NCI-H1092 treated with DMSO at 0.1 percent for 48 hours (cell line): ENCODE measurements around the gene NACA.
"Not testable (repeated sequence)": the region's sequence is repeated elsewhere in the genome, so short reads cannot be mapped to it uniquely, and the experiment has no call there.

Source experiments
- DNase-seq: peaks from one replicate; lab custom pipeline; 2025; lab: John Stamatoyannopoulos, UW

NACA gene

GRCh38 chr12:56724972-56725722 is at the start of gene NACA:
Gene NACA (minus strand): TSS chr12:56725299. CDS start chr12:56724521, 778 bp downstream.
- peak; percentile 94 for DNase-seq

DNA sequence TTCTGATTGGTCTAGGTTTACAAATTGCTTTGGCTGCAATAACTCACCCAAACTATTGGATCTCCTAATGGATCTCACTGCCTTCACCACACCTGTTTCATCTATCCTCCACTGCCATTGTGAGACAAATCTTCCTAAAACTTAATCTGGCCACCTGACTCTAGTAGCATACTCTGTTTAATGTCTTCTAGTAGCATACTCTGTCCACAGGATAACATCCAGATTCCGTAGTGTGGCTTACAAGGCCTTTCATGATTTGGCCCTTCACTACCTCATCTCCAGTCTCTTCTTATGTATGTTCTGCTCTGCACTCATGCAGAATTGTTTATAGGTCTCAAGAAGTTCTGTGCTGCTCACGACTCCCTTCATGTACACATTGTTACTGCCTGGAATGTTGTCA is 48.0 kb upstream of the NACA start:
- DNase-seq, result no peak

- DNase-seq, result no peak
Observed at GRCh38 chr12:56772625-56773024, 47.5 kb upstream of the NACA start.

GRCh38 chr12:56769868-56770267 is 44.8 kb upstream of the NACA start:
- no peak for DNase-seq

GRCh38 chr12:56768424-56768823 is 43.3 kb upstream of the NACA start:
- no peak for DNase-seq

DNA sequence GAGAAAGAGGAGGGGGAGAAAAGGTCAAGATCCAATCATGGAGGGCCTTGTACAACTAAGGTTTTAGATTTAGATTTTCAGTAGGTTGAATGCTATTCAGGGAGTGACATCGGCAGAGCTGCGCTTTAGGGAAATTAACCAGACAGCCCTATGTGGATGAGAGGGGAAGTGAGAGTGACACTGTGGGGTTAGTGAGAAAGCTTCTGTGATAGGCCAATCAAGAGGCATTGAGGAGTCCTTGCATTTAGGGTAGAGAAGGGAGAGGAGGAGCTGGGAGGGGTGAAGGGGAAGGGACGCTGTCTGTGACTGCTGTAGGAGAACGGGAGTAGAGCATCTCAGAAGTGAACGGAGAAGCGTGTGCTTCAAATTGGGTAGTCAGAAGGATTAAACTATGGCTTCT is 41.4 kb upstream of the NACA start:
- no peak for DNase-seq

DNA sequence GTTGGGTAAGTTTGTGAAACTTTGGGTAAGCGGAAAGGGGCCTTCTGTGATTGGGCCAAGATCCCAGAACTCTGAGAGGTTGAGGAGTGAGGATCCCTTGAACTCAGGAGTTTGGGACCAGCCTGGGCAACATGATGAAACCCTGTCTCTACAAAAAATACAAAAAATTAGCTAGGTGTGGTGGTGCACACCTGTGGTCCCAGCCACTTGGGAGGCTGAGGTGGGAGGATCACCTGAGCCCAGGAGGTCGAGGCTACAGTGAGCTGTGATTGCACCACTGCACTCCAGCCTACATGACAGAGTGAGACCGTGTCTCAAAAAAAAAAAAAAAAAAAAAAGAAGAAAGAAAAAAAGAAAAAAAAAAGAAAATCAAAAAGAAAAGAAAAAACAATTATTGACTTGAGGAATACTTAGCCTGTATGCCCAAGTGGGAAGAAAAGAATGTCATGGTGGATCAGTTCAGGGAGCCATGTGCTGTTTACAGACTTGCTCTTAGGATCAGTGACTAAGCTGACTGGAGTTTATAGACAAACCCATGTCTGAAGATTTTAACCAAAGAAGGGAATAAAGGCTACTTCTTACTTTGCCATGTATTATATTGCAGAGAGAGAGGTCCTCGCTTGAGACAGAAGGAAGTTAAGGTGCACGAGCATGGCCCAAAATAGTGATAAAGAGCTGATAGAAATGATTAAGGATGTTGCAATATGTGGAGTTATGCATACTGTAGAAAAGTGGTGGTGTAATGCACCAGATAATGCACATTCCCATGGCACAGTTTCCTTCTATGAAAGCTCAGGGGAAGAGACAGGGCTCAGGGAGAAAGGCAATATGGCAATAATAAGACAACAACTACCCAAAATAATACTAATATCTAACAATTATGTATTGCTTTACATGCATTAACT is 38.9 kb upstream of the NACA start:
- DNase-seq, result no peak

DNA sequence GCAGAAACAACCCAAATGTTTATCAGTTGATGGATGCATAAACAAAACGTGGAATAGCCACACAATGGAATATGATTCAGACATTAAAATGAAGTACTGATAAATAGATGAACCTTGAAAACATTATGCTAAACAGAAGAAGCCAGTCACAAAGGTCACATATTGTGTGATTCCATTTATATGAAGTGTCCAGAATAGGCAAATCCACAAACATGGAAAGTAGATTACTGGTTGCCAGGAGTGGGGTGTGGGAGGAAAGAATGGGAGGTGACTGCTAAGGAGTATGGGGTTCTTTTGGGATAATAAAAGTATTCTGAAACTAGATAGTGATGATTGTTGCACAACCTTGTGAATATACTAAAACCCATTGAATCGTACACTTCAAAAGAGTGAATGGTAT is 36.7 kb upstream of the NACA start:
- DNase-seq, result no peak

DNA sequence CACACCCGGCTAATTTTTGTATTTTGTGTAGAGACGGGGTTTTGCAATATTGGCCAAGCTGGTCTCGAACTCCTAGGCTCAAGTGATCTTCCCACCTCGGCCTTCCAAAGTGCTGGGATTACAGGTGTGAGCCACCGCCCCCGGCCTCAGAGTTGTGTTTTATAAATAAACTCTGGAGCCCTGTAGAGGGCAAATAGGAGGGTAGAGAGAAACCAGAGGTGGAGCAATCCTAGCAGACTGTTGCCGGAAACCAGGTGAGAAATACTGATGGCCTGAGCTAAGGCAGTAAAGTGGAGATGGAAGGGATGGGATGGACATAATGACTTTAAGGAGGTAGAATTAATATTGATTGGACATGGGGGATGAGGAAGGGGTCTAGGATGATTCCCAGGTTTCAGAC is 35.4 kb upstream of the NACA start:
- DNase-seq, result no peak

DNA sequence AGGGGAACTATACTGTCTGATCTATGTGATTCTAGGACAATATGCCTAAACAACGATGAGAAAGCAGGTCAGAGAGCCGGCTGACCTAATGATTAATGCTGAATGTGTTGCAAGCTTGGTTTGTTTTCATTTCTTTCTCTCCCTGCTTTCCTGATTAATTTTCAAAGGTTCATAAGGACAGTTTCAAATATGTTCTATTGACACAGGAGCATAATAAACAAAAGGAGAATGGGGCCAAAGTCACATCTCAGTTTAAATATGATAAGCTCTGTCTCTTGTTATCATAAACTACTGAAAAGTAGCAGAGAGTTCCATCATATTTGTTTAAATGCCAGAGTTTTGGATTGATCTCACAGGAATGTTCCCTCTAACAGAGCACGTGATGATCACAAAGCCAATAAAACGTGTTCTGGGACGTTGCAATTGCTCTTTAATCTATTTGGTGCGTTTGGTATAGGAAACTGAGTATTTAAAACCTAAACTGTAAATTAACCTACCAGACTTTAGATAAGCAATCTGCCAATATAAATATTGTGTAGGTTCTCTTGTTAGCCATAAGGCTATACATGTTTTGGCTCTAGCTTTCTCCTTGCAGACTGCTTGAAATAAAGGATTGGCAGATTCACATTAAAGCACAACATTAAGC is 34.3 kb upstream of the NACA start:
- DNase-seq, result no peak

- no peak for DNase-seq
Observed at GRCh38 chr12:56758728-56759262, 33.7 kb upstream of the NACA start.

DNA sequence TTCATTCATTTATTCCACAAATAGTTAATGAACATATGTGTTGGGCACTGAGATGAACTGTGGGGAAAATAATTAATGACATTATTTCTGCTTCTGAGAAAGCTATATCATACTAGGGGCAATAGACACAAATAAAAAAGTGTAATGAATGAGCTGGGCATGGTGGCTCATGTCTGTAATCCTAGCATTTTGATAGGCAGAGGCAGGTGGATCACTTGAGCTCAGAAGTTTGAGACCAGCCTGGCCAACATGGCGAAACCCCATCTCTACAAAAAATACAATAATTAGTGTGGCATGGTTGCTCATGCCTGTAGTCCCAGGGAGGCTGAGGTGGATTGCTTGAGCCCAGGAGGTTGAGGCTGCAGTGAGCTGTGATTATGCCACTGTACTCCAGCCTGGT is 32.9 kb upstream of the NACA start:
- not testable (repeated sequence) for DNase-seq

GRCh38 chr12:56753566-56753965 is 28.5 kb upstream of the NACA start:
- no peak for DNase-seq

DNA sequence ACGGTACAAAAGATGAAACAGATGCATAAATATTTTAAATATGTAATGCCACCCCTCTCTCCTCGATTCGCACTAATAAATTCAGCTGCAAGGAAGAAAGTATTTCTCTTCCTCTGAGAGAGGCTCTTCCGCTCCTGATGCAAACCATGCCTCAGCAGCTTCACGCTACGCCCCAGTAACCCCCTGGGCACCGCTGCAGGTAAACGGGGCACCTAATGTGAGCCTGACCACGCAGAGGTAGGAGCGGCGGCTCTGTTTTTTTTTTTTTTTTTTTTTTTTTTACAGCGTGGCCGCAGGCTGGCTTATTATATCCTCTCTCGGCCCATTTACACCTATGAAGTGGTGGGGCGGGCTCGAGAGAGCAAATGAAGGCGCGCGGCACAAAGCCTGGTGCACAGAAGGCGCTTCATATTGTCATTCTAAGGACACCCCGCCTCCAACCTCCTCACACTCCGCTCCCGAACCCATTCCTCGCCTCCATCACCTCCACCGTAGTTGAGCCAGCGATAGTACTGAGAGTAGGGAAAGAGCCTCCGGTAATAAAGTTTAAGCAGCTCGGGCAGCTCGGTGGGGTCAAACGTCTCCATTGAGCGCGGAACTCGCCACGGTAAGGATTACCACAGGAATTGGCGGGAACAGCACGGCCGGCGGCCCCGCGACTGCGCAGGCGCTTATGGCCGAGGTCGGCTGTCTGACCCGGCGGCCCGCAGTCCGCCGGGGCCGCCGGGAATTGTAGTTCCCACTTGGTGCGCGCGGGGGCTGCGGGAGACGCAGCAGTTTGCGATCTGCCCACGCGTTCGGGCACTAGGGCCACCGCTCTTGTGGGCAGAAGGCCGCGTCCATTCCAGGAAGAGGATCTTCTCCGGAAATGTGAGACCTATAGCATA is 26.9 kb upstream of the NACA start, which contains the start of gene PRIM1:
Gene PRIM1, minus strand, starts transcription at position 612 of the 887 bp plus-strand sequence. Its CDS starts 25 bp downstream, at position 587.
- peak; percentile 88 for DNase-seq

DNA sequence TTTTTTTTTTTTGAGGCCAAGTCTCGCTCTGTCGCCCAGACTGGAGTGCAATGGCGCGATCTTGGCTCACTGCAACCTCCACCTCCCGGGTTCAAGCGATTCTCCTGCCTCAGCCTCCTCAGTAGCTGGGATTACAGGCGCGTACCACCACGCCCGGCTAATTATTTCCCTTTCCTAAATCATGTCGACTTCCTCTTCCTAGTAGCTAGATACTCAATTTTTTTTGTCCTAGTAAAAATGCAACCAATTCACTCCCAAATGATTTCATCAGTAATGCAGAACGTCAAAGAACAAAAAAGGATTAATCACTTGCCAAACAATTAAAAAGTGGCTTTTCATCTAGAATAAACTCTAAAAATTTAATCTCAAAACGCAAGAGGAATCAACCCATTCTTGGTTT is 25.5 kb upstream of the NACA start:
- DNase-seq, result not testable (repeated sequence)

- no peak for DNase-seq
Observed at GRCh38 chr12:56749853-56750252, 24.8 kb upstream of the NACA start.

DNA sequence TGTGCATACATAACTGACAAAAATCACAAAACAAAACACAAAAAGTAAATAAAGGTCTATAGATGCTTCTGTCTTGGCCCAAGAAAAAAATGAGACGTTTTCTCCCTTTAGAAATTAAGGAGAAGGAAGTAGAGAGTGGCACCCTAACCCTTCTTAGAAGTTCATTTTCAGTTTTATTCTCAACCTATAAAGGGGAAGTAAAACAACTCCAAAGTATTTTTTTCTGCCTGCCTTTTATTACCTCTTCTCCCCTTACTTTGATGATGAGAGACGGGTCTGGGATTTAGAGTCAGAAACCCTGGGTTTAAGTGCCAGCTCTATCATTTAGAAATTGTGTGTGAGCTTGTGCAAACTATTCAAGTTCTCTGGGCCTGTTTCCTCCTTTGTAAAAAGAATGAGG is 24.3 kb upstream of the NACA start:
- no peak for DNase-seq

DNA sequence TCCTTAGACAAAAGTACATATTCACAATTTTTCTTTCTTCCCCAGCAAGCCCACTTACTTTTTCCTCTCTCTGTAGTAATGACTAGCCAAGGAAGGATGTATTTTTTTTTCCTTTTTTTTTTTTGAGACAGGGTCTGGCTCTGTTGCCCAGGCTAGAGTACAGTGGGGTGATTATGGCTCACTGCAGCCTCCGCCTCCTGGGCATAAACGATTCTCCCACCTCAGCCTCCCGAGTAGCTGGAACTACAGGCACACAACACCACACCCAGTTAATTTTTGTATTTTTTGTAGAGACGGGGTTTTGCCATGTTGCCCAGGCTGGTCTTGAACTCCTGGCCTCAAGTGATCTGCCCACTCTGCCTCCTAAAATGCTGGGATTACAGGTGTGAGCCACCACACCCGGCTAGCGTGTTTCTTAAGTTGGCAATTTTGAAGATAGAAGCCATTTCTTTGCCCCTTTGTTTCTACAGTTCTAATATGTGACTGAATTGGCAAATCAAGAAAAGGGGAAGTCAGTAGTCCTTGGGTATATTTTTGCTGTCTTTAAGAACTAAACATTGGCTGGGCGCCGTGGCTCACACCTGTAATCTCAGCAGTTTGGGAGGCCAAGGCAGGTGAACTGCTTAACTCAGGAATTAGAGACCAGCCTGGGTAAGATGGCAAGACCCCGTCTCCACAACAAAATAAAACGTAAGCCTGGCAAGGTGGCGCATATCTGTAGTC is 3.2 kb upstream of the NACA start:
- no peak for DNase-seq

DNA sequence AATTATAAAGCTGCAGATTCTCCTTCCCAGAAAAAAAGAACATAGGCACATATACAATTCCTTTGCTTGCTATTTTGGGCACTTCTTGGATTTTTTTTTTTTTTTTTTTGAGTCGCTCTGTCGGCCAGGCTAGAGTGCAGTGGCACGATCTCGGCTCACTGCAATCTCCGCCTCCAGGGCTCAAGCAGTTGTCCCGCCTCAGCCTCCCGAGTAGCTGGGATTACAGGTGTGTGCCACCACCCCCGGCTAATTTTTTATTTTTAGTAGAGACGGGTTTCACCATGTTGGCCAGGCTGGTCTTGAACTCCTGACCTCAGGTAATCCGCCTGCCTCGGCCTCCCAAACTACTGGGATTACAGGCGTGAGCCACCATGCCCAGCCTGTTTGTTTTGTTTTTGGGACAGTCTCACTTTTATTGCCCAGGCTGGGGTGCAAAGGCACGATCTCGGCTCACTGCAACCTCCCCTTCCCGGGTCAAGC is 1.1 kb upstream of the NACA start:
- DNase-seq, result not testable (repeated sequence)

DNA sequence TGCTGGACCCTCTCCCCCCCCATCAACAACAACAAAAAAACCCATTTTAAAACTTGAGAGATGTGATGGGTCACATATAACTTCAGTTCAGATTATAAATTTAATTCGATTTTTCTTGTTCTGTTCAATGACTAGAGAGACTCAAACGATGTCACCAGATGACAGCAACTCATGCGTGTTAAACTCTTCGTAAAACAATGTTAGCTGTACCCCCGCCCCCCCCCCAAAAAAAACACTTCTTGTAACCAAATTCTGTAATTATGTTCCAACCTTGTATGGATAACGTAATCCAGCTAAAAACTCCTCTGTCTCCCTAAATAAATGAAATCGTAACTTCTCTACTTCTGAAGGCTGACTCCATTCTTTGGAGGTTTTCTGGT is 614 bp upstream of the NACA start:
- DNase-seq, result no peak

DNA sequence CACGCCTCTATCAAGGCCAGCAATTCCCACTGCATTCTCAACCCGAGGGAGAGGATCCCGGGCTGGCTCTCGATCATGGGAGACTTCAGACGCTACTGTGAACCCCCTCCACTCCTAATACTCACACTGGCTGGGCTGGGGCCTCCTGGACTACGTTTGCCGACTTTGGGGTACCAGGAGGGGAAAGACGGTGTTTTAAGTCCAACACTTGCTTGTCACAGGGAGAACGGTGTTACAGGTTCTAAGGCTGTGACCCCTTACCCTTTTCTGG is 463 bp downstream of the NACA start:
- no peak for DNase-seq
